ENCODE data around the gene NPTX1. TPM values are rescaled to one million over a fixed set of nuclear protein-coding genes. Genes with fewer than 3 reads are reported as not detected.

Gene NPTX1
- total and polyA plus RNA-seq, 7 donors, result 0.25 to 1.3 (median 0.67) TPM

DNA sequence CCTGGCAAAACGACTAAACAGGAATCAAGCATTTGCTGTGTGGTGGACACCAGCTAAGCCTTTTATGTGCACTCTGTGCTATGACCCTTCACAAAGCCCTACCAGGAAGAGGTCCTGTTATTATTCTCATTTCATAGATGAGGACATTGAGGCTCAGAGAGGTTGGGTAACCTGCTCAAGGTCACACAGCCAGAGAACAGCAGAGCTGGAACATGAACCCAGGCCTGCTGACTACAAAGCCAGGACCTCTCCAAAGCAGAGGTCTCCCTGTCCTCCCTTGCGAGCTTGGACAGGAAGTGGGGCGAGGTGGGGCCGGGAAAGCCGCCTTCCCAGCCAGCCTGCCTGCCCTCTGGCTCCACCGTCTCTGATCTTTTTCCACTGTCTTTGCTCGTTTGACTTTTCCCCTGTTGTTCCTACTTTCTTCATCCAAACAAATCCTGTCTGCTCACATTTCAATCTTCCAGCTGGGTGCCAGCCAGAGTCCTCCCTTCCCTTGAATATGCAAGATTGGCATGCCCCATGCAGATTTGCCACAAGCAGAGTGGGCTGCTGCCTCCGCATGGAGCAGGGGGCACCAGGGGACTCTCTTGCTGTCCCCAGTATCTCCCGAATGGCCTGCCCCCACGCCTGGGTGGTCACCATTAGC lies 44.5 kb upstream of the NPTX1 start:
- no peaks in the 10 kb centered on the region for H3K4me1 ChIP-seq
- no peak overlapping the region for H3K27ac ChIP-seq
- DNase-seq (no peak), ATAC-seq (no peak)
- no peak for TF ChIP-seq CTCF (IDR thresholded peaks at IDR 0.05)
- no peaks in the 10 kb centered on the region for H3K9me3 ChIP-seq
- no peak overlapping the region for H3K4me3 ChIP-seq
- no peaks in the 10 kb centered on the region for H3K36me3 ChIP-seq (ENCODE audit: insufficient read depth in 1 of 2, low read depth in 1 of 2)
- intact Hi-C loops (cut with DNase I), result no loop called here
- H3K27me3 ChIP-seq (ENCODE audit: insufficient read depth in 3 of 3, low read length in 2 of 3), result peaks cover 0 to 12% (median 4%) of the 10 kb centered on the region in 3 donors
- WGBS, 3 donors, result 40 to 48% (median 42%) methylated on average over 10 of the region's 10 CpGs

GRCh38 chr17:80519091-80519781 lies 42.8 kb upstream of the NPTX1 start:
- peaks cover 0 to 12% (median 4%) of the 10 kb centered on the region in 3 donors for H3K27me3 ChIP-seq (ENCODE audit: insufficient read depth in 3 of 3, low read length in 2 of 3)
- H3K9me3 ChIP-seq, result no peaks in the 10 kb centered on the region
- no peak overlapping the region for H3K4me3 ChIP-seq
- H3K4me1 ChIP-seq, result no peaks in the 10 kb centered on the region
- 23 to 28% (median 24%) methylated on average over 7 of the region's 7 CpGs for WGBS, 3 donors
- intact Hi-C loops (cut with DNase I), result no loop called here
- H3K36me3 ChIP-seq (ENCODE audit: insufficient read depth in 1 of 2, low read depth in 1 of 2), result no peaks in the 10 kb centered on the region
- no peak overlapping the region for H3K27ac ChIP-seq
- DNase-seq (no peak), ATAC-seq (no peak)
- TF ChIP-seq CTCF (IDR thresholded peaks at IDR 0.05), result no peak

DNA sequence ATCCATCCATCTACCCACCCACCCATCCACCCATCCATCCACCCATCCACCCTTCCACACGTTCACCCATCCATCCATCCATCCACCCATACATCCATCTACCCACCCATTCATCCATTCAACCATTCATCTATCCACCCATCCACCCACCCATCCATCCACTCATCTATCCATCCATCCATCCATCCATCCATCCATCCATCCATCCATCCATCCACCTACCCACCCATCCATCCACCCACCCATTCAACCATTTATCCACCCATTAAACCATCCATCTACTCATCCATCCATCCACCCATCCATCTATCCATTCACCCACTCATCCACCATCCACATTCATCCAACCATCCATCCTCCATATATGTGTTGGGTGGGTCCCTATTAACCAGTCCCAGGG lies 42.0 kb upstream of the NPTX1 start:
- no peaks in the 10 kb centered on the region for H3K36me3 ChIP-seq (ENCODE audit: insufficient read depth in 1 of 2, low read depth in 1 of 2)
- H3K4me1 ChIP-seq, result no peaks in the 10 kb centered on the region
- peaks cover 0 to 12% (median 4%) of the 10 kb centered on the region in 3 donors for H3K27me3 ChIP-seq (ENCODE audit: insufficient read depth in 3 of 3, low read length in 2 of 3)
- H3K9me3 ChIP-seq, result no peaks in the 10 kb centered on the region
- WGBS, 3 donors, result 66 to 85% (median 81%) methylated on average over 1 of the region's 1 CpG
- intact Hi-C loops (cut with DNase I), result no loop called here
- ATAC-seq (no peak), DNase-seq (no peak)
- no peak overlapping the region for H3K27ac ChIP-seq
- no peak for TF ChIP-seq CTCF (IDR thresholded peaks at IDR 0.05)
- no peak overlapping the region for H3K4me3 ChIP-seq

DNA sequence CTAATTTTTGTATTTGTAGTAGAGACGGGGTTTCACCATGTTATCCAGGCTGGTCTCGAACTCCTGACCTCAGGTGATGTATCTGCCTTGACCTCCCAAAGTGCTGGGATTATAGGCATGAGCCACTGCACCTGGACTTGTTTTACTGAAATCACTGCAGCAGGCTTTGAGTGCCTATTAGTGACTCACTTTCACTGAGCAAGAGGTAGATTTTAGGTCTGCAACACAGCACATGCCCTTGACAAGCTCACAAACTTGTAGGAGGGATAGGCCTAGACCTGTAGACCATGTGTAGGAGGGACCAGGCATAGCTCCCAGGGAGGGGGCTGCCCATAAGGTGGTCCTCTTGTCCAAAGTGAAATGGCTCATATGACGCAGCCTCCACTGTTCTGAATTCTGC lies 41.2 kb upstream of the NPTX1 start:
- DNase-seq (no peak), ATAC-seq (no peak)
- no peak for TF ChIP-seq CTCF (IDR thresholded peaks at IDR 0.05)
- H3K4me1 ChIP-seq, result no peaks in the 10 kb centered on the region
- H3K4me3 ChIP-seq, result no peak overlapping the region
- 80 to 90% (median 86%) methylated on average over 3 of the region's 3 CpGs for WGBS, 3 donors
- H3K36me3 ChIP-seq (ENCODE audit: insufficient read depth in 1 of 2, low read depth in 1 of 2), result no peaks in the 10 kb centered on the region
- no peaks in the 10 kb centered on the region for H3K9me3 ChIP-seq
- intact Hi-C loops (cut with DNase I), result no loop called here
- H3K27me3 ChIP-seq (ENCODE audit: insufficient read depth in 3 of 3, low read length in 2 of 3), result peaks cover 0 to 6% (median 0%) of the 10 kb centered on the region in 3 donors
- H3K27ac ChIP-seq, result no peak overlapping the region

Data from psoas muscle (tissue), 8 donors.